ENCODE results near the gene CNTNAP5. TPM values are rescaled to one million over a fixed set of nuclear protein-coding genes. Genes with fewer than 3 reads are reported as not detected.

Gene CNTNAP5
- total RNA-seq, 3 donors from 2014 or later: 3.3 TPM; not detected in 2

GRCh38 chr2:124153713-124154112 lies 128.6 kb downstream of the CNTNAP5 start:
- no peaks in the 10 kb centered on the region for H3K9me3 ChIP-seq
- no peak for DNase-seq
- no peak for ATAC-seq

GRCh38 chr2:124159166-124159565 lies 134.1 kb downstream of the CNTNAP5 start:
- ATAC-seq (no peak), DNase-seq (no peak)
- TF ChIP-seq CTCF (IDR thresholded peaks at IDR 0.05): no peak
- Histone ChIP-seq H3K9me3 (no peaks in the 10 kb centered on the region), H3K4me1 (ENCODE audit: low read depth) (no peaks in the 10 kb centered on the region), H3K4me3 (no peak overlapping the region), H3K36me3 (ENCODE audit: low read depth) (no peaks in the 10 kb centered on the region)
- intact Hi-C loops (cut with DNase I, micrococcal nuclease): no loop called here

More at GRCh38 chr2:124153713-124154112, 128.6 kb downstream of the CNTNAP5 start:
- Histone ChIP-seq H3K4me1 (ENCODE audit: low read depth) (no peaks in the 10 kb centered on the region), H3K4me3 (no peak overlapping the region), H3K36me3 (ENCODE audit: low read depth) (no peaks in the 10 kb centered on the region)
- no peak for TF ChIP-seq CTCF (IDR thresholded peaks at IDR 0.05)
- intact Hi-C loops (cut with DNase I, micrococcal nuclease): no loop called here

- Histone ChIP-seq H3K9me3 (no peaks in the 10 kb centered on the region), H3K36me3 (ENCODE audit: low read depth) (no peaks in the 10 kb centered on the region), H3K4me1 (ENCODE audit: low read depth) (no peaks in the 10 kb centered on the region), H3K4me3 (no peak overlapping the region)
- intact Hi-C loops (cut with DNase I, micrococcal nuclease): no loop called here
- no peak for DNase-seq
- no peak for TF ChIP-seq CTCF (IDR thresholded peaks at IDR 0.05)
- ATAC-seq: no peak
These were observed 136.5 kb downstream of the CNTNAP5 start for GRCh38 chr2:124161542-124161941.

- Histone ChIP-seq H3K9me3 (no peaks in the 10 kb centered on the region), H3K4me1 (ENCODE audit: low read depth) (no peaks in the 10 kb centered on the region), H3K4me3 (no peak overlapping the region), H3K36me3 (ENCODE audit: low read depth) (no peaks in the 10 kb centered on the region)
- no peak for DNase-seq
- TF ChIP-seq CTCF (IDR thresholded peaks at IDR 0.05): no peak
- ATAC-seq: no peak
- intact Hi-C loops (cut with DNase I, micrococcal nuclease): no loop called here
These were observed 137.2 kb downstream of the CNTNAP5 start for GRCh38 chr2:124162256-124162655.

GRCh38 chr2:124163840-124164239 lies 138.8 kb downstream of the CNTNAP5 start:
- no peak for ATAC-seq
- no peaks in the 10 kb centered on the region for H3K4me1 ChIP-seq (ENCODE audit: low read depth)
- no peak overlapping the region for H3K4me3 ChIP-seq
- TF ChIP-seq CTCF (IDR thresholded peaks at IDR 0.05): no peak
- H3K9me3 ChIP-seq: no peaks in the 10 kb centered on the region
- intact Hi-C loops (cut with DNase I, micrococcal nuclease): no loop called here
- no peaks in the 10 kb centered on the region for H3K36me3 ChIP-seq (ENCODE audit: low read depth)
- no peak for DNase-seq

- H3K4me3 ChIP-seq: no peak overlapping the region
- no peaks in the 10 kb centered on the region for H3K4me1 ChIP-seq (ENCODE audit: low read depth)
- ATAC-seq (no peak), DNase-seq (no peak)
- no peak for TF ChIP-seq CTCF (IDR thresholded peaks at IDR 0.05)
- intact Hi-C loops (cut with DNase I, micrococcal nuclease): no loop called here
- no peaks in the 10 kb centered on the region for H3K9me3 ChIP-seq
- H3K36me3 ChIP-seq (ENCODE audit: low read depth): no peaks in the 10 kb centered on the region
These were observed 140.6 kb downstream of the CNTNAP5 start for GRCh38 chr2:124165698-124166097.
